NCI-H526 (cell line): ENCODE results near the gene CRY2.
"Not testable (repeated sequence)": the region's sequence is repeated elsewhere in the genome, so short reads cannot be mapped to it uniquely, and the experiment has no call there.

ENCODE experiments used
- DNase-seq, 2 experiments: peaks; one replicate each; lab custom pipeline; 2025; lab: John Stamatoyannopoulos, UW

Gene CRY2

DNA sequence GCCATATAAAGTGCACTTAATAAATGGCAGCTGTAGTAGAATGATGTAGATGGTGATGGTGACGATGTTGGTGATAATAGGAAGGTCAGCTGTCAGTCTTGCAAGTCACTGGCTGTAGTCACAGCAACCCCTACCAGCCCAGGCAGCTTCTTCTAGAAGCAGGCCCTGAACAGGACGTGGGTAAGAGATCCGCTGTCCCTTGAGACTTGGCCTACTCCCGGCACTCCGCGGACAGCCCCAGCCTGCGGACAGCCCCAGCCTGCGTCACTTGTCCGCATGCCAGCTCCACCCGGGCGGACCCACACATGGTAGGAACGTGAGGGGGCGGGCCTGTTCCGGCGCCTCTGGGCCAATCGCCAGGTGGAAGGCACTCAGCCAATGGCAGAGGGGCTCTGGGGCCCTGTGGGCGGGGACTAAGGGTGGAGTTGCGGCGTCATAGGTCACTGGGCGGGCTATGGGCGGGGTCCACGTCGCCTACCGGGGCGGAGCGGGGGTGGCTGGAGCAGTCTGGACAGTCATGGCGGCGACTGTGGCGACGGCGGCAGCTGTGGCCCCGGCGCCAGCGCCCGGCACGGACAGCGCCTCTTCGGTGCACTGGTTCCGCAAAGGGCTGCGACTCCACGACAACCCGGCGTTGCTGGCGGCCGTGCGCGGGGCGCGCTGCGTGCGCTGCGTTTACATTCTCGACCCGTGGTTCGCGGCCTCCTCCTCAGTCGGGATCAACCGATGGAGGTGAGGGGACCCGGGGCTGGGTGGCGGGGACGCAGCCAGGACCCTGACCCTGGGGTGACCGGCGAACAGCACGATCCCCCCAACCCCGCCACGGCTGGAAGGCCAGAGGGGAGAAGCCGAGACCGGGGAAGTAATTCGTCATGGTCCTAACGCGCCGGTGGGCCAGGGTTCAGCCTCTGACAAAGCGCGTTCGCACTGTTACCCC, at the start of gene CRY2:
TSS of gene CRY2 (plus strand) at position 502 of the 937 bp plus-strand sequence. CDS start at position 518, 16 bp downstream.
- DNase-seq, result peak; percentile 95 to 99

DNA sequence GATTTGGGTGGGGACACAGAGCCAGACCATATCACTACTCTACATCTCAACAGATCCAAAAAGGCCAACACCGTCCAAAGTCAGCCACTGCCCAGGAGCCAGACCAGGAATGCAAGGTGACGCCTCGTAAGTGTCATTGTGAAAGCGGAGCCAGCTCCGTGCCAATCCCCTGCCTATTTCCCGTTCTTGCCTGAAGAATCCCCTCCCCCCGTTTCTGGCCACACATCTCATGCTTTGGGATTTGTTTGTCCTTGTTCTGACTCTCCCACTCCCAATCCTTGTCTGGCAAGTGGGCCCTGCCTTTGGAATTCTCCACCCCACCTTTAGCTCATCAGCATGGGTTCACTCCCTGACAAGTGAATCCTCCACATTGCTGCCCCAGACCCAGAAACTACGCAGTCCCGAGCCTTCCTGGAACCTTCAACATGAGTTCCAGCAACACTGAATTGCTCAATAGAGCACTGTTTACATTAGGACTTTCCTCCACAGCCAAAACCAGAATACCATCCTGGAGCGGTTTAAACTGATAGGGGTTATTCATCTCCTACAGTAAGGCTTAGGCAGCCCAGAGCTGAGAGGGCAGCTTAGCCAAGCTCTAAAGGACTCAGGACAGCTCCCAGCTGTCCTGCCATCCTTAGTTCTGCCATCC, 48.4 kb upstream of the CRY2 start:
- DNase-seq, result peak in 1 of 2 experiments; percentile 25

DNA sequence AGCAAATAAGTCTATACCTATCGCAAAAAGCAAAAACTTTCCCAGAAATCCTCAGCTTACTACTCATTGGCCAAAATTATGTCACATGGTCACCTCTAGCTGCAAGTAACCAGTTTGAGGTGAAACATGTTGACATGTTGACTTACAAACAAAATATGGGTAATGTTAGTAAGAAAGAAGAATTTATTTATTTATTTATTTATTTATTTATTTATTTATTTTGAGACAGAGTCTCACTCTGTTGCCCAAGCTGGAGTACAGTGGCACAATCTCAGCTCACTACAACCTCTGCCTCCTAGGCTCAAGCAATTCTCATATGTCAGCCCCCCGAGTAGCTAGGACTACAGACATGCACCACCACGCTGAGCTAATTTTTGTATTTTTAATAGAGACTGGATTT, 47.7 kb upstream of the CRY2 start:
- DNase-seq, result no peak

DNA sequence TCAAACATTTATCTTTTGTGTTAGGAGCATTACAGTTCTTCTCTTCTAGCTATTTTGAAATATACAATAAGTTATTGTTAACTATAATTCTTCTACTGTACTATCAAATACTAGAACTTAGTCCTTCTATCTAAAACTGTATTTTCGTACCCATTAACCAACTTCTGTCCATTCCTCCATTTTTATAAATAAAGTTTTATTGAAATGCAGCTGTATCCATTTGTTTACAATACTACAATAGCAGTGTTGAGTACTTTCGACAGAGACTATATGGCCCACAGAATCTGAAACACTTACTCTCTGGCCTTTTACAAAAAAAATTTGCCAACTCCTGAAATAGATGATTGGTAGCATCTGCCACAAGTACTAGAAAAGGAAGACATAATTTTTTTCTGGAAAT, 47.0 kb upstream of the CRY2 start:
- no peak for DNase-seq

DNA sequence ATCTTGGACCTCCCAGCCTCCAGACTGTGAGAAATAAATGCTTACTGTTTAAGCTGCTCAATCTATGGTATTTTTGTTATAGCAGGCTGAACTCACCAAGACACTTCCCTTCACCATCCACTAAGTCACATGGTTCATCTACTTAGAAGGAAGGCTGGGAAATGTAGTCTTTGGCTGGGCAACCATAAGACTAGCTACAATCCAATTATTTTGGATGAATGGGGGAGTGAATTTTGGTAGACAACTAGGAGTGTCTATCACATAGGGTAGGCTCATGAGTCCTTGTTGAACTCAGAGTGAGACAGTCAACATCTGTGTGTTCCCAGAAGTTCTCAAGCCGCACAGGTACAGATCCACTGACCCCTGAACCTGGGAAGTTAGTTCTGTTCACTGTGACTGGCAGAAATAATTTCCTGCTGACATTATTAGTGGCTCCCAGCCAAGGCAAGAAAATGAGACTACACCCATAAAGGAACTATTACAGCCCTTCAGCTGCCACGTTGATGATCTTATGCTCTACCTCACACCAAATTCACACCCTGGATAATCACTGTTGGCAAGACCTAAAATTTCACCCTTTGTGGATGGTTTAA, 45.5 kb upstream of the CRY2 start:
- no peak for DNase-seq

DNA sequence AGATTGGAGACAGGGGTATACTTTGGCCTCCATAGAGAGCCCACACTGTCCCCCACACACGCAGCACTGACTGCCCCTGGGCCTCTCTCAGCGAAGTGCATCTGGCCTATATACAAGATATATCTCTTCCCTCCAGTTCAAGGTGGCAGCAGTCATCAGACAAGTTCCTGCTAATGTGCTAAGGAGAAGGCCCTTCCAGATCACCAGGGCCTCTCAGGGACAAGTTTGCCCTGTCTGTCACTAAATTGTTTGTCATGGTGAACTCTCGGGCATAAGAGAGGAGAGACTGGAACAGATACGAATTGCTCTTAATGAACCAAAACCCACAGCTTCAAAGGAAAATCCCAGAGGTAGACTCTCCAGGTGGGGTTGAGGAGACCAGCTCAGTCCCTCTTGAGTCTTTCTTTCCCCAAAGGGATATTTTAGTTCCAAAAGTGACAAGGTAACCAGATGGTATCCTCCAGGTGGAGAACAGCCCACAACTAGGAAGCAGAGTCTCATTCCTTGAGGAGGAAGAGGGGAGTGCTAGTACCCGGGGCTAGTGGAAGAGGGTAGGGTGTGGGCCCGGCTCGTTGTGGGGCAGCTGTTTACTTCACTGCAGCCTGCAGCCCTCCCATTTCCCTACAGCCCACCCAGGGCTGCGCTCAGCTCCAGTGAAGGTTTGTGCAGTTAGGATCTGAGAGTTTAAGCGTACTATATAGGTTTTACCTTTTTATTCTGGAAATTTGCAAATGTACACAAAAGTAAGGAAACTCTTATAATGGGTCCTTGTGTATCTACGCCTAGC, 44.6 kb upstream of the CRY2 start:
- DNase-seq, result no peak

DNA sequence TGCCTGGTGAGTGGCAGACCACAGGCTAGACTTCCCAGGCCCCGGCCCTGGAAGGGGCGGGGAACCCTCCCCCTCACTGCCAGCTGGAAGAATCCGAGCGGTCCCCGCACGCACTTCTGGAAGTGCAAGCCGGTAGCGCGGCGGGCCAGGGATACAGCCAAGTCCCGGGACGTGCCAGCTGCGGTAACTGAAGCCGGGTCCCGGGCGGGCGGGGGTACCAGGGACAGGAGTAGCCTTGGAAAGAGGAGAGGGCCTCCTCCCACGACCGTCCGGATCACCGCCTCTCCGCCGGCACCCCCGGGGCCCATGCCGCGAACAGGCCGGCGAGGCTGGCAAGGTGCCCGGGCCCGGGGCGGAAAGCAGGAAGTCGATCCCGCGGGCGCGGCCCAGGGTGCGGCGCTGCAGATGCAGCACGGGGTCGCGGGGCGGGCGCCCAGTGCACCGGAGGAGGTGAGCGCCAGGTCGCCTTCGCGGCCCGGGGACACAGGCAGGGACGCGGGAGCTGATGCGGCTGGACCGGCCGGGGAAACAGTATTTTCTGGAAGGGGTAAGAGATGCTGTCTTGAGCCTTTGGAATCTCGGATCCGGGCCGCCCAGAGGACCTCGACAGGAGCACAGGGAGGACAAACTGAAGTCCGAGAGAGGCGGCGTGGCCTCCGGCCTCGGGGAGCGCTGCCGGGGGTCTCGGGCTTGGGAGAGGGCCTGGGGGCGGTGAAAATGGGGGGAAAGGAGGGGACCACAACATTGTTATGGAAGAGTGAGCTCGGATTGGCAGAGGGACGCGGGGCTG, 43.1 kb upstream of the CRY2 start:
- peak; percentile 50 to 92 for DNase-seq

DNA sequence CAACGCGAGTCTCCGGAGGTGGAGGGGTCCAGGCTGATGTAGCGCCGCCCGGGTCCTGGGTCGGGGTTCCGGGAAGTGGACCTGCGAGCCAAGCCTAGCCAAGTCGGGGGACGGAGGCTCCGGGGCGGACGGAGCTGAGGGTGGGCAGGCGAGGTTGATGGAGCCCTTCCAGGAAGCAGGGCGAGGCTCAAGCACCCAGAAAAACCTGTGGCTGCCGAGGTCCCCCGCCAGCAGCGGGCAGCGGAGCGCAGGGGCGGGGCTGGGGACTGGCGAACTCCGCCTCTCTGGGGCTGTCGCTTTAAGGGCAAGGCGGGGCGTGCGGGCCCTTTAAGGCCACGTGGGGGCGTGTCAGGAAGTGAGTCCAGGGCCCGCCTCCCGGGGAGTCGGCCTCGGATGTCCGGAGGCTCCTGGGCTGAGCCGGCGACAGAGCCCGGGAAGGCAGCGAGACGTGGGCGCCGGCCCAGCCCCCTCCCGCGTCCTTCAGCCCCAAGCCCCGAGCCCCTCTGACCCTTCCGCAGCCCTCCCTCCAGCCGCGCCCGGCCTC, 42.4 kb upstream of the CRY2 start, which contains the start of gene SLC35C1:
TSS of gene SLC35C1 (plus strand) at position 389 of the 544 bp plus-strand sequence. CDS start 653 bp downstream, outside the sequence.
- peak; percentile 74 to 99 for DNase-seq

DNA sequence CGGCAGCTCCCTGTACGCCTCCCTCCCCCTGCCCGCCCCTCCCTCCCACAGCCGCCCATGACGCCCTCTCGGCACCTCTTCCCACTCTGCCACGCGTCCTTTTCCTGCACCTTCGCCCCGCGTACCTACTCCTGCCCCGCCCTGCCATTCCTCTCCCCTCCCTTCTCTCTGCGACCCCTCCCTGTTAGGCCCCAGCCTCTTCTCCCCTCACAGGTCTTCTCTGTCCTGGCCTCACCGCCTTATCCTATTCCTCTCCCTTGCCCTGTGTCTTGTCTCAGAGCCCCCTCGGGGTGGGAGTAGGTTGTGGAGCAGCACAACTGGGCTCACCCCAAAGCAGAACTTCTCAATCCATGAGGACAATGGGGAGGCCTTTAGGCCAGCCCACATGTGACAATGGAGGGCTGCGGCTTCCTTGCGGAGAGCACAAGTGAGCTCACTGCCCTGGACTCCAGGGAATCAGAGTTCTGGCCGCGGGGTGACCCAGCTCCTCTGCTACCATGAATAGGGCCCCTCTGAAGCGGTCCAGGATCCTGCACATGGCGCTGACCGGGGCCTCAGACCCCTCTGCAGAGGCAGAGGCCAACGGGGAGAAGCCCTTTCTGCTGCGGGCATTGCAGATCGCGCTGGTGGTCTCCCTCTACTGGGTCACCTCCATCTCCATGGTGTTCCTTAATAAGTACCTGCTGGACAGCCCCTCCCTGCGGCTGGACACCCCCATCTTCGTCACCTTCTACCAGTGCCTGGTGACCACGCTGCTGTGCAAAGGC, 41.8 kb upstream of the CRY2 start:
- DNase-seq, result peak in 1 of 2 experiments; percentile 82

DNA sequence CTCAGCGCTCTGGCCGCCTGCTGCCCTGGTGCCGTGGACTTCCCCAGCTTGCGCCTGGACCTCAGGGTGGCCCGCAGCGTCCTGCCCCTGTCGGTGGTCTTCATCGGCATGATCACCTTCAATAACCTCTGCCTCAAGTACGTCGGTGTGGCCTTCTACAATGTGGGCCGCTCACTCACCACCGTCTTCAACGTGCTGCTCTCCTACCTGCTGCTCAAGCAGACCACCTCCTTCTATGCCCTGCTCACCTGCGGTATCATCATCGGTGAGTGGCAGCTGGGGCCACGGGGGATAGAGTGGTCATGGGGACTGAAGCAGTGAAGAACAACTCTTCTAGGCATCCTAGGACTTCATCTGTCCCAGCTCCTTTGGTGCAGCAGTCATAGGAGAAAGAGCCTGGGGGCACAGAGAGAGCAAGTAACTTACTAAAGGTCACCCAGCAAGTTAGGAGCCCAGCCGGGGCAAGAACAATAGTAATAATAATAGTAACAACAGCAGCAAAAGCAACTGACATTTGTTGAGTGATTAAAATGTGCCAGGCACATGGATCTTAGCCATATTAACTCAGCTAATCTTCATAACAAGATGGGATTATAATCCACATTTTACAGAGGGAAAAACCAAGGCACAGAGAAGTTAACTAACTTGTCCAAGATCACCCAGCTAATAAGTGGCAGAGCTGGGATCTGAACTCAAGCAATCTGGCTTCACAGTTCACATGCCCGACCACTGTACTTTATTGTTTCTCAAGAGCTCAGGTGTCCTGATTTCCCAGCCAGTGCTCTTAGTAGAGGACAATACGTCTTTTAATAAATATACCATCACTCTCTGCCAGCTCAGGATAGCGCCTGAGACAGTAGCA, 41.0 kb upstream of the CRY2 start:
- DNase-seq, result no peak

DNA sequence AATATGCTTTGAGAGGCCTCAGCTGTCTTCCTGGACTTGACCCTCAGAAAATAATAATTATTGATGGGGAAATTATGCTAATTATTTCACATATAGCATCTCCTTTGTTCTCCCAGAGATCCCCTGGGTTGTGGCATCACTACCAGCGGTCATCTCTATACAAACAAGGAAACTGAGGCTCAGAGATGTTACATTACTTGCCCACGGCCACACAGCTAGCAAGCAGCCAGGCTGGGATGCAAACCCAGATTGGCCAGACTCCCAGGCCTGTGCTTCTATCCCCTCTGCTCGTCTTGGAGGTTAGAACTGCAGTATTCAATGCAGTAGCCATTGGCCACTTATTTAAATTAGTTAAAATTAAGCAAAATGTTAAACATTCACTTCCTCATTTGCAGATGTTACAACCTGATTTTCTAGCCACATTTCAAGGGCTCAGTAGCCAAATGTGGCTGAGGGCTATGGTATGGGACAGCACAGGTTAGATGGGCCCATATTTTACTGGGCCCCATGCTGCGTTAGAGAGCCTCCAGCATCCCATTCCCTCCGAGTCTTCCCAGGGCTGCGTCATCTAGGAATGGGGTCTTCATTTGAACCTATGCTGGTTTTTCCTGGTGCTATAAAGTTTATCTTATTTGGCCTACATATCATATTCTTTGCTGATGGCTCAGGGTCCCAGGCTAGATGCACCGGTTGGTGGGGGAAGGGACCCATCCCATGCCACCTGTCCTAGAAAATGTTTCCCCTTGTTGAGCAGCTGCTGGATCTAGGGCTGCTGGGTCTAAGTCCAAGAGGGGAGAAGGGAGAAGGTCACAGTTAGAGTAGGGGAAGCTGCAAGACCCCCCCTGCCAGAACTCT, 40.1 kb upstream of the CRY2 start:
- no peak for DNase-seq

DNA sequence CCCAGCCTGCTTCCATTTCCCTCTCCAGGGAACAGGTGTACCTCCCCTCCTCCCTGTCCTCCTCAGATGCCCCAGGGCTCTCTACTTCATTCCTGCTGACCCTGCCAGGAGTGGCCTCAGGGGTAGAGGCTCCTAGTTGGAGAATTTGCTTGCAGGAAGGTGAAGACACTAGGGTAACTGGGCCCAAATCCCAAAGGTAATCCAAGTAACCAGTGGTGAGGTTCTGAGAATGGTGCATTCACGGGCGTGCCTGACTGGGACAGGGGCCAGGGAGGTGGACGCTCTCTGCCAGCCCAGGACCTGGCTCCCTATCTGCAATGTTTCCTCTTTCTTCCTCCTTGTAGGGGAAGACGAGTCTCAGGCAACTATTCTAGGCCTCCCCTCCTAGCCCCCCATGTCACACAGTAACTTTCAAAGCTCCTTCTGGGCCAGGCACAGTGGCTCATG, 39.5 kb upstream of the CRY2 start:
- no peak for DNase-seq

DNA sequence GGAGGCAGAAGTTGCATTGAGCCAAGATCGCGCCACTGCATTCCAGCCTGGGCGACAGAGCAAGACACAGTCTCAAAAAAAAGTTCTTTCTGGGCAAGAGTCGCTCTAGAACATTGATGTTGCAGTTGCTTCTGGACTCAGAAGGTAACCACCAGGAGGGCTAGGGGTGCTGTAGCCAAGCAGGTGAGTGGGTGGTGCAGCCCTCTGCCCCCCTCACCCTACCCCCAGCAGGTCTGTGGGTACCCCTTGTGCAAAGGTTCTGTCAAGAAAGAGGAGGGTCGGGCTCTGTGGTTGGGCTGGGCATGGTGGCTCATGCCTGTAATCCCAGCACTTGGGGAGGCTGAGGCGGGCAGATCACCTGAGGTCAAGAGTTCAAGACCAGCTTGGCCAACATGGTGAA, 38.8 kb upstream of the CRY2 start:
- not testable (repeated sequence) for DNase-seq

DNA sequence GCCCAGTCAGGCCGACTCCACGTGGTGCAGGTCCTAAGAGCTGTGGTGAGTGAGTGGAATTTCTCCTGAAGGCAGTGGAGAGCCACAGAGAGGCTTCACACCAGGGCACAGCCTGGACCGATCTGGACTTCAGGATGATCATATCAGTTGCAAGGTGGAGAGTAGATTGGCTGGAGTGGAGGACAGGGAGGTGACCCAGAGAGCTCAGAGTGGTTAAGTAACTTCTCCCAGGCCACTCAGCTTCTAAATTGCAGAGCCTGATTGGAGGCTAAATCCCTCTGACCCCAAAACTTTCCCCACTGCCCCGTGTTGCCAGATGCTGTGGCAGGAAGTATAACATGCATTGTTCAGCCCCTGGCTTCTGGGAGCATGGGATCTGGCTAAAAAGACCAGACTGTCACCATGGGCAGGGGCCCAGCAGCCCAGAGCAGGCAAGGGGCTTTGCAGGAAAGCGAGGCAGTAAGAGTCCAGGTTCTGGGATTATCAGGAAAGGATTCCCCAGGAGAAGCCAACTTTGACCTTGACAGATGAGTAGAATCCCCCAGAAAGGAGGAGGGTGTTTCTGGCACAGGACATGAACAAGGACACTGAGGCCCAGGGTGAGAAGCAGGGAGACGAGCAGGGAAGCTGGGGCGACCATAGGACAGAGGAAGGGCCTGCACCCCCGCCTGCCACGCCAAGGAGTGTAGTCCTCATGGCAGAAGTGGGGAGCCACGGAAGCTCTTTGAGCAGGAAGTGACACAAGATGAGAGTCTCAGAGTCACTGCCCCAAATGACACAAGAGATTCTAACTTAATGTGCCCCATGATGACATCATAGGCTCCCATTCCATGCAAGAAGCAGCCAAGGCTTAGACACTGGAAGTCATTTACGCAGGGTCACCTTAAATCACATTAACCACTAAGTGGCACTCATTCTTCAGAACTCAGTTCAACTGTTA, 37.5 kb upstream of the CRY2 start:
- DNase-seq, result no peak

DNA sequence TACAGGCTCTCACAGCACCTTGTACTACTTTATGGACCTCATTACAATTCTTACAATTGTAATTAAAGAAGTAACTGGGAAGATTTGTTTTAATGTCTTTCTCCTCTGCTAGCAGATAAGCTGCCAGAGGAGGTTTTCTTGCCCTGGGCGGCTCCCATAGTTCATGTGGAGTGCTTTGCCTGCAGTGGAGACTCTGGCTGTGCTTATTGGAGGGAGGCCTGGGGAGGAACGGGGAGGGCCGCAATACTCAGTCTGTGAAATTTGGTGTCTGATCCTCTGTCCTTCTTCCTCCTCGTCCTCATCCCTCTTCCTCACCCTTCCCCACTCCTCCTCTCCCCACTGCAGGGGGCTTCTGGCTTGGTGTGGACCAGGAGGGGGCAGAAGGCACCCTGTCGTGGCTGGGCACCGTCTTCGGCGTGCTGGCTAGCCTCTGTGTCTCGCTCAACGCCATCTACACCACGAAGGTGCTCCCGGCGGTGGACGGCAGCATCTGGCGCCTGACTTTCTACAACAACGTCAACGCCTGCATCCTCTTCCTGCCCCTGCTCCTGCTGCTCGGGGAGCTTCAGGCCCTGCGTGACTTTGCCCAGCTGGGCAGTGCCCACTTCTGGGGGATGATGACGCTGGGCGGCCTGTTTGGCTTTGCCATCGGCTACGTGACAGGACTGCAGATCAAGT, 36.7 kb upstream of the CRY2 start:
- DNase-seq, result no peak

DNA sequence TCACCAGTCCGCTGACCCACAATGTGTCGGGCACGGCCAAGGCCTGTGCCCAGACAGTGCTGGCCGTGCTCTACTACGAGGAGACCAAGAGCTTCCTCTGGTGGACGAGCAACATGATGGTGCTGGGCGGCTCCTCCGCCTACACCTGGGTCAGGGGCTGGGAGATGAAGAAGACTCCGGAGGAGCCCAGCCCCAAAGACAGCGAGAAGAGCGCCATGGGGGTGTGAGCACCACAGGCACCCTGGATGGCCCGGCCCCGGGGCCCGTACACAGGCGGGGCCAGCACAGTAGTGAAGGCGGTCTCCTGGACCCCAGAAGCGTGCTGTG, 36.2 kb upstream of the CRY2 start:
- no peak for DNase-seq
